ENCODE measurements around the gene HACD2. TPM values are rescaled to one million over a fixed set of nuclear protein-coding genes. Genes with fewer than 3 reads are reported as not detected.
A peak's percentile ranks its signal among the peaks of the same experiment; 100 is the strongest.

HACD2 gene
- total and polyA plus RNA-seq, 12 donors = 6.8 to 14.1 (median 10.6) TPM

GRCh38 chr3:123610331-123610730, 25.5 kb upstream of the HACD2 start:
- H3K27ac ChIP-seq = no peak overlapping the region
- no peak overlapping the region for H3K4me3 ChIP-seq
- intact Hi-C loops (cut with DNase I) = no loop called here
- no peak for ATAC-seq
- peaks cover 0 to 38% (median 0%) of the 10 kb centered on the region in 9 donors for H3K36me3 ChIP-seq
- TF ChIP-seq CTCF (IDR thresholded peaks at IDR 0.05) = no peak
- no peaks in the 10 kb centered on the region for H3K9me3 ChIP-seq
- H3K4me1 ChIP-seq = peaks cover 0 to 14% (median 0%) of the 10 kb centered on the region in 9 donors
- no peaks in the 10 kb centered on the region for H3K27me3 ChIP-seq
- no peak for DNase-seq
- WGBS, 2 donors = 79 to 80% methylated on average over 3 of the region's 3 CpGs

- TF ChIP-seq CTCF (IDR thresholded peaks at IDR 0.05) = no peak
- intact Hi-C loops (cut with DNase I) = no loop called here
- DNase-seq (no peak), ATAC-seq (peak in 3 of 8 donors; percentile 24 to 52 (median 27))
- Histone ChIP-seq H3K27me3 (no peaks in the 10 kb centered on the region), H3K27ac (peak overlapping the region in 3 of 10 donors; percentile 25 to 46 (median 36)), H3K36me3 (peaks cover 0 to 33% (median 0%) of the 10 kb centered on the region in 9 donors), H3K4me1 (peaks cover 0 to 14% (median 0%) of the 10 kb centered on the region in 9 donors), H3K4me3 (no peak overlapping the region), H3K9me3 (no peaks in the 10 kb centered on the region)
- 45 to 55% methylated on average over 5 of the region's 5 CpGs for WGBS, 2 donors
Observed at GRCh38 chr3:123609063-123609462, 24.2 kb upstream of the HACD2 start.

GRCh38 chr3:123608263-123608937, 23.5 kb upstream of the HACD2 start:
- Histone ChIP-seq H3K27ac (peak overlapping the region in 3 of 10 donors; percentile 25 to 46 (median 36)), H3K27me3 (no peaks in the 10 kb centered on the region), H3K36me3 (peaks cover 0 to 26% (median 0%) of the 10 kb centered on the region in 9 donors), H3K9me3 (no peaks in the 10 kb centered on the region), H3K4me1 (peaks cover 0 to 14% (median 0%) of the 10 kb centered on the region in 9 donors), H3K4me3 (no peak overlapping the region)
- WGBS, 2 donors = 56 to 82% methylated on average over 3 of the region's 3 CpGs
- no peak for TF ChIP-seq CTCF (IDR thresholded peaks at IDR 0.05)
- intact Hi-C loops (cut with DNase I) = no loop called here
- ATAC-seq = no peak
- no peak for DNase-seq

- DNase-seq (no peak), ATAC-seq (no peak)
- intact Hi-C loops (cut with DNase I) = no loop called here
- Histone ChIP-seq H3K4me3 (no peak overlapping the region), H3K27ac (no peak overlapping the region), H3K9me3 (no peaks in the 10 kb centered on the region), H3K4me1 (peaks cover 0 to 14% (median 0%) of the 10 kb centered on the region in 9 donors), H3K36me3 (peaks cover 0 to 9% (median 0%) of the 10 kb centered on the region in 9 donors), H3K27me3 (no peaks in the 10 kb centered on the region)
- no peak for TF ChIP-seq CTCF (IDR thresholded peaks at IDR 0.05)
Observed at GRCh38 chr3:123606527-123606926, 21.7 kb upstream of the HACD2 start.
